ENCODE results near the gene GPBAR1.

DNA sequence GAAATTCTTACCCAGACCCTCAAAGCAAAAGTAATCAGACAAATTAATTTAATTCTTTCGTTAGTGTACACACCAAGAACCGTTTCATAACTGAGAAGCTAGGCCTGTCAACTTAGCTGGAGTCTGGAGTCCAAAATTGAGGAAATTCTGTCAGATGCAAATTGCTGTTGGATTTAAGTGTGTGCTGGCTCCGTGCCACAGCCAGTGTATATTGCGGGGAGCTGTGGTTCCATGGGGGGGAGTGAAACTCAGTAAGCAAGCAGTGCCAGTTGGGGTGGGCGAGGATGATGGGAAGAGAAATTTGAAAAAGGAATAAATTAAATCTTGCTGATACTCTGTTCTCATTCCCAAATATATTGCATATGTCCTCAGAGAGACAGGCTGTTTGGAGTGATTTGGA, 39.8 kb upstream of the GPBAR1 start:
- TF ChIP-seq, protein P1, sequence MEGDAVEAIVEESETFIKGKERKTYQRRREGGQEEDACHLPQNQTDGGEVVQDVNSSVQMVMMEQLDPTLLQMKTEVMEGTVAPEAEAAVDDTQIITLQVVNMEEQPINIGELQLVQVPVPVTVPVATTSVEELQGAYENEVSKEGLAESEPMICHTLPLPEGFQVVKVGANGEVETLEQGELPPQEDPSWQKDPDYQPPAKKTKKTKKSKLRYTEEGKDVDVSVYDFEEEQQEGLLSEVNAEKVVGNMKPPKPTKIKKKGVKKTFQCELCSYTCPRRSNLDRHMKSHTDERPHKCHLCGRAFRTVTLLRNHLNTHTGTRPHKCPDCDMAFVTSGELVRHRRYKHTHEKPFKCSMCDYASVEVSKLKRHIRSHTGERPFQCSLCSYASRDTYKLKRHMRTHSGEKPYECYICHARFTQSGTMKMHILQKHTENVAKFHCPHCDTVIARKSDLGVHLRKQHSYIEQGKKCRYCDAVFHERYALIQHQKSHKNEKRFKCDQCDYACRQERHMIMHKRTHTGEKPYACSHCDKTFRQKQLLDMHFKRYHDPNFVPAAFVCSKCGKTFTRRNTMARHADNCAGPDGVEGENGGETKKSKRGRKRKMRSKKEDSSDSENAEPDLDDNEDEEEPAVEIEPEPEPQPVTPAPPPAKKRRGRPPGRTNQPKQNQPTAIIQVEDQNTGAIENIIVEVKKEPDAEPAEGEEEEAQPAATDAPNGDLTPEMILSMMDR (IDR thresholded peaks at IDR 0.05; ENCODE audit: low read depth, low read length), result no peak
- TF ChIP-seq, protein P2, sequence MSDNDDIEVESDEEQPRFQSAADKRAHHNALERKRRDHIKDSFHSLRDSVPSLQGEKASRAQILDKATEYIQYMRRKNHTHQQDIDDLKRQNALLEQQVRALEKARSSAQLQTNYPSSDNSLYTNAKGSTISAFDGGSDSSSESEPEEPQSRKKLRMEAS (IDR thresholded peaks at IDR 0.05; ENCODE audit: low read depth, low read length), result no peak

All from NB4 (cell line).